Right lobe of liver (tissue), 6 donors: Measurements from ENCODE around the gene ZMYND8. TPM values are rescaled to one million over a fixed set of nuclear protein-coding genes. Genes with fewer than 3 reads are reported as not detected.
A peak's percentile ranks its signal among the peaks of the same experiment; 100 is the strongest.
"Not testable (repeated sequence)": the region's sequence is repeated elsewhere in the genome, so short reads cannot be mapped to it uniquely, and the experiment has no call there.

Source experiments
- ATAC-seq, 4 donors: fragments of 200-7000 bp; cut with Tn5 transposase; one replicate each; pipeline ENCODE4 v1.9.1; 2020; ENCODE audit warnings: mild to moderate bottlenecking in 4 of 4, moderate library complexity in 4 of 4
- DNase-seq, 3 donors: peaks; one replicate each; pipeline ENCODE4 v3.0.0-alpha.2; 2020
- H3K27ac ChIP-seq, 3 donors: fragments of 200-600 bp; one replicate each; pipeline ENCODE4 v1.8.0; 2022
- H3K27me3 ChIP-seq, 2 donors: fragments of 200-600 bp; one replicate each; pipeline ENCODE4 v1.8.0; 2022
- H3K36me3 ChIP-seq, 4 donors: fragments of 200-600 bp; sonication (generic) in 1 of 4; one replicate each; pipeline versions ENCODE4 v1.5.1 to v1.8.0; 2017 to 2022; ENCODE audit warnings: control low read depth in 1 of 4
- H3K4me1 ChIP-seq, 4 donors: fragments of 200-600 bp; sonication (generic) in 1 of 4; one replicate each; pipeline versions ENCODE4 v1.5.1 to v1.8.0; 2017 to 2022; ENCODE audit warnings: control low read depth in 1 of 4
- H3K4me3 ChIP-seq, 3 donors: fragments of 200-600 bp; one replicate each; pipeline ENCODE4 v1.8.0; 2022
- H3K9me3 ChIP-seq, 4 donors: fragments of 200-600 bp; sonication (generic) in 1 of 4; one replicate each; pipeline versions ENCODE4 v1.5.1 to v1.8.0; 2017 to 2022; ENCODE audit warnings: control low read depth in 1 of 4
- CTCF ChIP-seq, 4 donors: fragments of 200-600 bp in 3 of 4; fragments of 450-650 bp in 1 of 4; IDR thresholded peaks; one replicate each; pipeline versions ENCODE4 v1.5.1 to v1.8.0; 2016 to 2022; ENCODE audit warnings: antibody characterized with exemption in 4 of 4, mild to moderate bottlenecking in 2 of 4
- POLR2A ChIP-seq: fragments of 450-650 bp; IDR thresholded peaks from one replicate; pipeline ENCODE4 v1.6.1; 2017; ENCODE audit warnings: antibody characterized with exemption, mild to moderate bottlenecking
- WGBS: methylation state at CpG from one replicate; pipeline ENCODE4 v1.1.6; 2018; ENCODE audit warnings: low coverage, low lambda C conversion rate; ENCODE audit not compliant: insufficient coverage; ENCODE audit errors: missing lambda C conversion rate; 5-methylcytosine and 5-hydroxymethylcytosine counted together
- intact Hi-C, 2 donors: fragments of 100-400 bp; cut with DNase I; formaldehyde crosslinking; loops; one replicate each; pipeline versions ENCODE4 v1.11.2 to v1.14.1; 2022
- total RNA-seq, 6 experiments: library from RNA; depleted of rRNA in 2 of 6; stranded (reverse); fragments of >200 nt in 2 of 6; fragmentation: NEBNext Ultra II Directional in 3 of 6; extraction: Animal tissue kit (Norgen Biotek cat#: 25700) in 3 of 6; gene quantifications; one replicate each; pipeline versions ENCODE4 v1.1.0 to v1.2.4, GENCODE V29; 2016 to 2023
- donor health status: DM: no; HTN: yes; CAD: no.
- donor health status: DM: no; HTN: no; CAD: no.
- donor health status: DM: no; HTN: no; CAD: no.
- donor health status: DM: no; HTN: yes; CAD: no.
- donor health status: DM: no; HTN: yes; CAD: no.

ZMYND8 gene
- total RNA-seq, 6 experiments from 2014 or later: 7.8 to 25.7 (median 13.8) TPM

- DNase-seq (no peak), ATAC-seq (no peak)
- Histone ChIP-seq H3K4me1 (no peaks in the 10 kb centered on the region), H3K27ac (no peak overlapping the region), H3K4me3 (no peak overlapping the region), H3K36me3 (no peaks in the 10 kb centered on the region), H3K9me3 (no peaks in the 10 kb centered on the region), H3K27me3 (no peaks in the 10 kb centered on the region)
- intact Hi-C loops: loop anchor here in 1 of 2 donors (10.0 kb wide), 1 partner anchor 447 kb away; no protein-coding TSS in a partner anchor
- WGBS: 83% methylated on average over 3 of the region's 3 CpGs
- no peak for TF ChIP-seq CTCF (IDR thresholded peaks at IDR 0.05)
- TF ChIP-seq POLR2A: no peak
Measured at GRCh38 chr20:47178277-47178676, 178.2 kb downstream of the ZMYND8 start.

DNA sequence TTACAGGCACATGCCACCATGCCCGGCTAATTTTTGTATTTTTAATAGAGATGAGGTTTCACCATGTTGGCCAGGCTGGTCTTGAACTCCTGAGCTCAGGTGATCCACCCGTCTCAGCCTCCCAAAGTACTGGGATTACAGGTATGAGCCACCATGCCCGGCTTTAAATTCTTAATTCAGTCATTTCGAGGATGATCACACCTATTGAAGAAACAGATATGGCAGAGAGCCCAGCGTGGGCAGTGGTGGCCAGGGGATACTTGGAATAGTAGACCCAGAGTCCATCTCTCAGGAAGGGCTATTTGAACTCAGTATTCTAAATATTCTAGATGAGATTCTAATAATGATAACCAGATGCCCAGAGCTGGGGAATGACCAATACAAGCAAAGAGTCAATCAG is 180.3 kb downstream of the ZMYND8 start:
- H3K9me3 ChIP-seq, H3K4me3 ChIP-seq, DNase-seq, H3K27me3 ChIP-seq, ATAC-seq, H3K27ac ChIP-seq, H3K36me3 ChIP-seq, H3K4me1 ChIP-seq: not testable (repeated sequence)
- intact Hi-C loops: loop anchor here in 1 of 2 donors (10.0 kb wide), 1 partner anchor 449 kb away; no protein-coding TSS in a partner anchor
- 59% methylated on average over 4 of the region's 5 CpGs for WGBS

GRCh38 chr20:47175493-47175892 is 181.0 kb downstream of the ZMYND8 start:
- Histone ChIP-seq H3K36me3 (no peaks in the 10 kb centered on the region), H3K27me3 (no peaks in the 10 kb centered on the region), H3K4me1 (no peaks in the 10 kb centered on the region), H3K9me3 (no peaks in the 10 kb centered on the region), H3K27ac (no peak overlapping the region), H3K4me3 (no peak overlapping the region)
- DNase-seq: no peak
- ATAC-seq: peak in 2 of 4 donors; percentile 56 to 60
- WGBS: 22% methylated on average over 6 of the region's 6 CpGs
- intact Hi-C loops: loop anchor here in 1 of 2 donors (10.0 kb wide), 1 partner anchor 449 kb away; no protein-coding TSS in a partner anchor
- TF ChIP-seq CTCF (IDR thresholded peaks at IDR 0.05) (no peak), POLR2A (no peak)

GRCh38 chr20:47174456-47175243 is 181.8 kb downstream of the ZMYND8 start:
- Histone ChIP-seq H3K27ac (no peak overlapping the region), H3K4me3 (no peak overlapping the region), H3K27me3 (no peaks in the 10 kb centered on the region), H3K36me3 (no peaks in the 10 kb centered on the region), H3K4me1 (no peaks in the 10 kb centered on the region), H3K9me3 (no peaks in the 10 kb centered on the region)
- DNase-seq: no peak
- intact Hi-C loops: loop anchor here in 1 of 2 donors (10.0 kb wide), 1 partner anchor 450 kb away; no protein-coding TSS in a partner anchor
- WGBS: 69% methylated on average over 13 of the region's 21 CpGs
- no peak for ATAC-seq
- TF ChIP-seq CTCF (IDR thresholded peaks at IDR 0.05): no peak
- TF ChIP-seq POLR2A: no peak

DNA sequence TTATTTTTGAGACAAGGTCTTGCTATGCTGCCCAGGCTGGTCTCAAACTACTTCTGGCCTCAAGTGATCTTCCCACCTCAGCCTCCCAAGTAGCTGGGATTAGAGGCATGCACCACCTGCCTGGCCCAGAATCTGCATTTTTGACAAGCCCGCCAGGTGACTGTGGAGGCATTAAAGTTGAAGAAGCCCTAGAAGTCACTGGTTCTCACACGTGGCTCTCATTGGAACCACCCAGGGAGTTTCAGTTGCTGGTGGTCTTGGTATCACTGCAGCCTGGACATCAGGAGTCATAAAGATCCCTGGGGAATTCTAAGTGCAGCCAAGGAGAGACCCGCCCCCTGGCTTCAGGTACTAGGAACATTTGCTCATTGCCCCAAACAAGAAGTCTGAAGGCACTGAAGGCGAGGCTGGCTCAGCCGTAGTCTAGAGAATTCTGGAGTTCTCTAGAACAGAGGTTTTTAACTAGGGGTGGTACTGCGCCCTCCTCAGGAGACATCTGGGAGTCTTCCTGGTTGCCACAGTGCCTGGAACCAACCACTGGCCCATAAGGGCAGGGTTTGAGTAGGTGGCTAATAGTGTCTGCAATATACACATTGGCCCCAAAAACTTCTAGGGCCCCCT is 182.8 kb downstream of the ZMYND8 start:
- TF ChIP-seq POLR2A (no peak), CTCF (IDR thresholded peaks at IDR 0.05) (no peak)
- 33% methylated on average over 1 of the region's 6 CpGs for WGBS
- Histone ChIP-seq H3K36me3 (no peaks in the 10 kb centered on the region), H3K9me3 (no peaks in the 10 kb centered on the region), H3K4me3 (no peak overlapping the region), H3K27me3 (no peaks in the 10 kb centered on the region), H3K4me1 (no peaks in the 10 kb centered on the region), H3K27ac (no peak overlapping the region)
- intact Hi-C loops: loop anchor here in 1 of 2 donors (10.0 kb wide), 1 partner anchor 451 kb away; no protein-coding TSS in a partner anchor
- ATAC-seq: no peak
- DNase-seq: no peak
